ACHN (cell line): ENCODE results near the gene XAF1.
"Not testable (repeated sequence)": the region's sequence is repeated elsewhere in the genome, so short reads cannot be mapped to it uniquely, and the experiment has no call there.

Source experiments
- DNase-seq: peaks from one replicate; pipeline ENCODE4 v3.0.0-alpha.2; 2015
- in situ Hi-C: cut with HindIII; loops from 2 replicates; pipeline ENCODE4 v1.10.0; 2017; ENCODE audit warnings: low sequenced_read_pairs, low pct_ligation_motif_present, low pct_unique_long_range_greater_than_20kb

XAF1 gene

DNA sequence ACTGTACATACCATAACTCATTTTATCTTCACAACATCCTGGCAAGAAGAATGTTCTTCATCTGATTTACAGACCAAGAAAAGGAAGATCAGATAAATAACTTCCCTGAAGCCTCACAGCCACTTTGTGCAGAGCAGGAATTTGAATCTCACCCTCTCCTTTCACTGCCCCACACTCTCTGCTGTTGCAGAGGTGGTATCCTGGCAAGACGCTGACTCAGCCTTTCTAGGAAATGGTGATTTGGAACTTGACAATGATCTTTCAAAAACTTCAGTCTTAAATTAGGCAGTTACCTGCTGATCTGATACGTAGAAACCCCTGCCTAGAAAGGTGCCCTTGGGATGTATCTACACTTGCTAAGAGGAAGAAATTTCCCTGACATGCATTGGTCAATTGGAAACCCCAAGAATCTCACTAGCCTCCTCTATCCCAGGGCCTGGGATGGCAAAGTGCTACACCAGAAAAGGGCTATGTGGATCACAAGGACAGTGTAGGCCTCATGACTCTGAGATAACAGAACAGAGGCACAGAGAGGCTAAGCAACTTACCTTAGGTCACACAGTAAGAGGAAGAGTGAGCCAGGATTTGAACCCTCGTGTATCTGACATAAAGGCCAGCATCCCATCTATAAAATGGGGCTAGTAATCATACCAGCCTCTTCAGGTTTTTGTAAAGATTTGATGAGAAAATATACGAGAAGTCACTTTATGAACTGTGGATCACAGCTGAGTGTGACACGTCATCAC lies 38.1 kb downstream of the XAF1 start:
- in situ Hi-C loops: no loop called here
- no peak for DNase-seq

DNA sequence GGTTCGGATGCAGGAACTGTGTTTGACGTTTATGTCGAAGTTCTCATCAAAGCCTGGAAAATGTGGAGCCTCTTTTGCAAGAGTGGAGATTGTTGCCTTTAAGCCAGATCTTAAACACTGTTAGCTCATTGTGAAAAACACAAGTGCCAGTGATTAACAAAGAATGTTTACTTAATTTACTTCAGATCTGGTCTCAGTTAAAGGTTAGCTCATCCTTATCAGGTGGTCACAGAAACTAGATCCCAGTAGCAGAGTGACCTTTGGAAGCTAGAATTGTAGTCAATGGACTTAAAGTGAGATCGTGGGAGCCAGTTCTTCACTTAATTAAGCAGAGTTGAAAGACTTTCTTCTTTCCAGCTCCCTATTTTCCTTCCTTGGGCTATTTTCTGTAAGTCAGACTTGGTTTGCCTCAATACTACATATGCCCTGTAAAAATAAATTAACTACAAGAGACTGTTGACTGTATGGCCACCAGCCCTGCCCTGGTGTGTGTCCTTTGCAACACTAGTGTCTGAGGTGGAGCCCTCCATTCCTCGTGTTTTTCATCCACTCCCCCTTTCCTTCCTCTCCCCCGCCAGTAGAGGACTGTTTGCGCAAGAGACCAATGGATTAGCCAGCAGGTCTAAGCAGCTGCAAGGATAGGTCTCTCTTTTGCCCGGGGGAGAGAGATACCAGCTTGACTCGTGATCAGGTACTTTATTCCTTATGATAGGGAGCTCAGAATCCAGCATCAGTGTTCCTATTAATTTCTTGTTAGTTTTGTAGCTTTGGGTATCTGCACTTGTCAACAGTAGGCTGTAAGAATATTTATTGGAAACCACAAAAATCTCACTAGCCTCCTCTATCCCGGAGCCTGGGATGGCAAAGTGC lies 40.4 kb downstream of the XAF1 start:
- no peak for DNase-seq
- in situ Hi-C loops: no loop called here

DNA sequence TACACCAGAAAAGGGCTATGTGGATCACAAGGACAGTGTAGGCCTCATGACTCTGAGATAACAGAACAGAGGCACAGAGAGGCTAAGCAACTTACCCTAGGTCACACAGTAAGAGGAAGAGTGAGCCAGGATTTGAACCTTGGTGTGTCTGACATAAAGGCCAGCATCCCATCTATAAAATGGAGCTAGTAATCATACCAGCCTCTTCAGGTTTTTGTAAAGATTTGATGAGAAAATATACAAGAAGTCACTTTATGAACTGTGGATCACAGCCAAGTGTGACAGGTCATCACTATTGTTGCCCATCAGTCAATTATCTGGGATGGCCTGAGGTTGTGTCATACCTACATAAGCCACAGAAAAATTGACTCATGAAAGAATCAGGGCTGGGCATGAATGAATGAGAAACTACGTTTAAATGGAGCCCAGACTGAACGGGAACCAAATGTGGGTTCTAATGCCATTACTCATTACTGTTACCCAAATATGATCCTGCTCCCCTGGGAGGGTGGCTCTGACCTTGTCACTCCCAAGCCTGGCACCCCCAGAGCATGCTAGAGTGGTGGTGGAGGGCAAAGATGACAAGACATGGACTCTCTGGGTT lies 41.1 kb downstream of the XAF1 start:
- in situ Hi-C loops: no loop called here
- no peak for DNase-seq

DNA sequence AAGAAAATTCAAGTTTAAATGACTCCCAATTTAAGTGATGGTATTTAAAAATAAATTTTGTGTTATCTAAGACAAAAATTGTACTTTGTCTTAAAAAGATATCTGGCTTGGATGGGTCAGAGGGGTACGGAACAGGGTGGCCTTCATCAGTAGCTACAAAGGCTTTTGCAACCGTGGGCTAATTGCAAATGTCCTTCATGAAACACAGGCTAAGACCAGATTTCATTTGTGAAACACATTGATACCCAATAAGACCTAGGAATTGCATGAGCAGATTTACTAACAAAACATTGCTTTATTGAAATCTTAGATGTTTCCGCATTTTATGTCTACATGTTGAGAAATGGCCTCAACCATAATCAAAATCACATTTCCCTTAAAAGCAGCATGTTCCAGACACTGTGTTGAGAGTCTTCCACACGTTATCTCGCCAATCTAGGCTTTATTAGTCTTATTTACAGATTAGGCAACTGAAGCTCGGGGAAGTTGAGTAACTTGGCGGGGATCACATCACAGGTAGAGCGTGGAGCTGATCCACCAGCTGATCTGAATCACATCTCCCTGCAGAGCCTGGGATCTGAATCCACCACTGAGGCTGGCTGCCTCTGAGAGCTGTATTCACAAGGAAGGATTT lies 42.0 kb downstream of the XAF1 start:
- in situ Hi-C loops: no loop called here
- DNase-seq: no peak

DNA sequence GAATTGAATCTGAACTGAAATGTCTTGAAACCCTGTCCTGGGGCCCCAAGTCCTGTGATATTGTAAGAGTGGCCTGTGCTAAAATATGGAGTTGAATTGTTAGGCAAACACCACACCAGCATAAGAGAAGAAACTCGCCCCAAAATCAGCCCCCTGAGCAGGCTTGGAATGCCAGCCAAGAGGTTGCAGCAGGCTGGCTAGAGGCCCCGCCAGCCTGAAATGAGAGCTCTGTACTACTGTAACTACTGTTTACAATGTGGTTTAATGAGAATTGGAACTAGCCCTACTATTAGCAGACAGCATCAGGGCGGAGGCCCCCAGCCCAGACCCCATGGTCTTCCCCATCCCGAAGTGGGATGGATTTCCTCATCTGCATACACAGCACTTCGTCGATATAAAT lies 43.9 kb downstream of the XAF1 start:
- no peak for DNase-seq
- in situ Hi-C loops: no loop called here

- in situ Hi-C loops: no loop called here
- no peak for DNase-seq
These were observed 44.7 kb downstream of the XAF1 start for GRCh38 chr17:6800422-6801027.

DNA sequence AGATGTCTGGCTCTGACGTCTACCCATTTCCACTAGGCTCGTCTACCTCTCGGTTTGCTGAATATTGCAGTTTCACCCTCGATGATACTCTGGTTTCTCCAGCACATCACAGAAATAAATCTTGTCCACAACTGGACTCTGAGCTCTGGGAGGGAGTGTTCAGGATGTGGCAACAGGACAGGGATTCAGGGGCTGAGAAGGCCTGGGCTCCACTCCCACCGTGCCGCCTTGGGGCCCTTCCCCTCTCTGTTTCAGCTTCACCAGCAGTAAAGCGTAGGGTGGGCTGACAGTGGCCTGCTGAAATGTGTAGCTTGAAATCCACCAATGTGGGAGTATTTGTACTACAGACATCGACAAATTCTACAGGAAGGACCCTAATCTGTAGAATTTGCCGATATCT lies 55.7 kb downstream of the XAF1 start:
- in situ Hi-C loops: no loop called here
- DNase-seq: no peak

DNA sequence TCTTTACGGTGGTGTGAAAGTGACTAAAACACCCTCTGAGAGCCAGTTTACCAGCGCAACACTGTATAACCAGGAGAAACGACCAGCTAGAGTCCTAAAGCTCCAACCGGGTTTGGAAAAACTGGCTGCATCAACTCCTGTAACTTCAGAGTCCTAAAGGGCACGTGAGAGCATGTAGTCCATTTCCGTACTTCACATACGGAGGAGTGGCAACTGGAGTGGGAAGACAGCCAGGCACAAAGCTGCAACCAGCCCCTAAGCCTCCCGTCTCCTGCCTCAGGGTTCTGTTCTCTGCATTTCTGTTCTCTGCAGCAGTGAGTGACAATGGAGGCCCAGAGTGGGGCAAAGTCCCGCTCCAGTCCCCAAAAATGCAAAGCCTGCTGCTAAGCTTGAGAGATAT lies 56.4 kb downstream of the XAF1 start:
- no peak for DNase-seq
- in situ Hi-C loops: no loop called here

GRCh38 chr17:6815775-6816174 lies 59.9 kb downstream of the XAF1 start:
- in situ Hi-C loops: no loop called here
- DNase-seq: no peak

GRCh38 chr17:6816368-6816767 lies 60.5 kb downstream of the XAF1 start:
- in situ Hi-C loops, DNase-seq: not testable (repeated sequence)

GRCh38 chr17:6818938-6819337 lies 63.1 kb downstream of the XAF1 start:
- in situ Hi-C loops: no loop called here

DNA sequence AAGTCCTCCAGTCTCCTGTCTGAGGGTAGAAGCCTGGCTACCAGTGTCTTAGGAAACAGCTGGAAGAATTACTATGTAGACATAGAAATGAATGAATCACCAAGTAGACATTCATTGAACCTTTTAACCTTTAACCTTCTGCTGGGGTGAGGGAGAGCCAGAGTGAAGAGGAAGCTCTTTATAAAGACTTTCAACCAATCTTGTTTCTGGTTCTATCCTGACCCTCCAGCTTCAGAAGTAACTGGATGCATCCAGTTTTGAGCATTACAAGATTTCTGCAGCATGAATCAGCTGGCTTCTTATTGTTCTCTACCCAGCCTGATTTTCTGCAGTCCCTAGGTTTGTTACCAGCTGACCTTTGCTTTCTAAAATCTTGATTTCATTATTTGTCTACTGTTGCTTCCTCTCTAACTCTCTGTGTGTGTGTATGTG lies 67.2 kb downstream of the XAF1 start:
- in situ Hi-C loops: no loop called here
- DNase-seq: no peak

More at GRCh38 chr17:6818938-6819337, 63.1 kb downstream of the XAF1 start:
- DNase-seq: no peak
